GM23338 (cell line): ENCODE data around the gene PTPN21. TPM values are rescaled to one million over a fixed set of nuclear protein-coding genes. Genes with fewer than 3 reads are reported as not detected.

Experiments used
- ATAC-seq: fragments of 200-7000 bp; cut with Tn5 transposase; 3 replicates; pipeline ENCODE4 v1.9.1; 2020
- DNase-seq: peaks from one replicate; pipeline ENCODE4 v3.0.0-alpha.2; 2015; ENCODE audit warnings: low spot score
- H2AFZ ChIP-seq: fragments of 200-600 bp; sonication (generic); 2 replicates; pipeline ENCODE4 v1.8.0; 2016; ENCODE audit warnings: antibody characterized with exemption, mild to moderate bottlenecking, moderate library complexity
- H3F3A ChIP-seq: fragments of 200-600 bp; sonication (generic); replicated peaks from 2 replicates; pipeline ENCODE4 v1.8.0; 2017; ENCODE audit warnings: antibody characterized with exemption, mixed run types, low read depth
- H3K27ac ChIP-seq: fragments of 200-600 bp; sonication (generic); 2 replicates; pipeline ENCODE4 v1.6.1; 2016; ENCODE audit warnings: low read depth
- H3K27me3 ChIP-seq: fragments of 200-600 bp; sonication (generic); 2 replicates; pipeline ENCODE4 v1.8.0; 2016; ENCODE audit warnings: mild to moderate bottlenecking, mixed run types, moderate library complexity; ENCODE audit not compliant: insufficient read depth
- H3K36me3 ChIP-seq: fragments of 200-600 bp; sonication (generic); 2 replicates; pipeline ENCODE4 v1.8.0; 2016; ENCODE audit warnings: mild to moderate bottlenecking; ENCODE audit not compliant: insufficient read depth
- H3K4me1 ChIP-seq: fragments of 200-600 bp; sonication (generic); 2 replicates; pipeline ENCODE4 v1.8.0; 2016; ENCODE audit warnings: mild to moderate bottlenecking, moderate library complexity; ENCODE audit not compliant: insufficient read depth
- H3K4me2 ChIP-seq: fragments of 200-600 bp; sonication (generic); 2 replicates; pipeline ENCODE4 v1.7.1; 2017; ENCODE audit warnings: mixed run types
- H3K4me3 ChIP-seq: fragments of 200-600 bp; sonication (generic); 2 replicates; pipeline ENCODE4 v1.6.1; 2016; ENCODE audit warnings: mixed run types
- H3K79me2 ChIP-seq: fragments of 200-600 bp; sonication (generic); replicated peaks from 2 replicates; pipeline ENCODE4 v1.8.0; 2017; ENCODE audit warnings: mild to moderate bottlenecking; ENCODE audit not compliant: insufficient read depth
- H3K9me2 ChIP-seq: fragments of 200-600 bp; sonication (generic); 2 replicates; pipeline ENCODE4 v1.8.0; 2017; ENCODE audit not compliant: insufficient read depth
- H4K20me1 ChIP-seq: fragments of 200-600 bp; sonication (generic); replicated peaks from 2 replicates; pipeline ENCODE4 v1.8.0; 2017; ENCODE audit warnings: mild to moderate bottlenecking; ENCODE audit not compliant: insufficient read depth
- H3K27ac Mint-ChIP-seq: 2 replicates; pipeline ENCODE4 v1.8.0; 2020; ENCODE audit warnings: inconsistent platforms, mild to moderate bottlenecking, moderate library complexity, mixed read lengths
- H3K27me3 Mint-ChIP-seq: 3 replicates; pipeline ENCODE4 v1.8.0; 2022; ENCODE audit warnings: low read depth, mild to moderate bottlenecking, moderate library complexity, mixed read lengths, inconsistent platforms; ENCODE audit not compliant: insufficient read depth, poor library complexity
- H3K36me3 Mint-ChIP-seq: 3 replicates; pipeline ENCODE4 v1.8.0; 2021; ENCODE audit warnings: low read depth, mild to moderate bottlenecking, inconsistent platforms, moderate library complexity, mixed read lengths
- H3K4me1 Mint-ChIP-seq: 3 replicates; pipeline ENCODE4 v1.8.0; 2020; ENCODE audit warnings: mild to moderate bottlenecking, inconsistent platforms, mixed read lengths
- H3K4me3 Mint-ChIP-seq: 3 replicates; pipeline ENCODE4 v1.8.0; 2021; ENCODE audit warnings: moderate library complexity, mild to moderate bottlenecking, inconsistent platforms, mixed read lengths
- H3K9me3 Mint-ChIP-seq: 3 replicates; pipeline ENCODE4 v1.8.0; 2020; ENCODE audit warnings: moderate library complexity, mild to moderate bottlenecking, inconsistent platforms, mixed read lengths
- CREB1 ChIP-seq: fragments of 250-450 bp; sonication (Bioruptor Pico); IDR thresholded peaks from 2 replicates; pipeline ENCODE4 v1.5.0; 2020; ENCODE audit warnings: low read depth, mild to moderate bottlenecking, moderate library complexity
- CTCF ChIP-seq, 2 experiments: fragments of 200-600 bp in 1 of 2; sonication (generic) in 1 of 2; conservative IDR thresholded peaks; 2 replicates each; pipeline versions ENCODE4 v1.5.1 to v1.6.1; 2016 to 2017; ENCODE audit warnings: antibody characterized with exemption in 2 of 2, low read depth in 2 of 2, mild to moderate bottlenecking in 2 of 2, moderate library complexity in 1 of 2
- ETS1 ChIP-seq: IDR thresholded peaks from 2 replicates; pipeline ENCODE4 v1.6.1; 2016; ENCODE audit warnings: antibody characterized with exemption
- EZH2 ChIP-seq: fragments of 200-600 bp; sonication (generic); IDR thresholded peaks from one replicate; pipeline ENCODE4 v1.8.0; 2017; ENCODE audit warnings: antibody characterized with exemption, mild to moderate bottlenecking, low read depth; ENCODE audit not compliant: unreplicated experiment
- JUNB ChIP-seq: IDR thresholded peaks from one replicate; pipeline ENCODE4 v1.6.1; 2016; ENCODE audit warnings: antibody characterized with exemption; ENCODE audit not compliant: unreplicated experiment
- NANOG ChIP-seq: IDR thresholded peaks from 2 replicates; pipeline ENCODE4 v1.6.1; 2016; ENCODE audit warnings: antibody characterized with exemption, borderline replicate concordance
- POLR2AphosphoS5 ChIP-seq: IDR thresholded peaks from 2 replicates; pipeline ENCODE4 v1.6.1; 2016; ENCODE audit warnings: antibody characterized with exemption, low read depth
- REST ChIP-seq: IDR thresholded peaks from one replicate; pipeline ENCODE4 v1.6.1; 2018; ENCODE audit warnings: antibody characterized with exemption; ENCODE audit not compliant: unreplicated experiment
- STAT1 ChIP-seq: IDR thresholded peaks from one replicate; pipeline ENCODE4 v1.6.1; 2016; ENCODE audit warnings: antibody characterized with exemption; ENCODE audit not compliant: unreplicated experiment
- ZNF331 ChIP-seq: fragments of 250-450 bp; sonication (Bioruptor Pico); IDR thresholded peaks from 2 replicates; pipeline ENCODE4 v1.5.0; 2020; ENCODE audit warnings: low read depth, mild to moderate bottlenecking, moderate library complexity
- ZNF462 ChIP-seq: fragments of 250-450 bp; sonication (Bioruptor Pico); IDR thresholded peaks from 2 replicates; pipeline ENCODE4 v1.5.0; 2020; ENCODE audit warnings: mild to moderate bottlenecking, moderate library complexity
- polyA plus RNA-seq: library from polyadenylated mRNA; unstranded; fragments of >200 nt; fragmentation: Nextera tagmentation; extraction: Ambion mirVana; gene quantifications from 2 replicates; pipeline ENCODE4 v1.2.1, GENCODE V29; 2016
- total RNA-seq: library from RNA; depleted of rRNA; stranded (reverse); fragments of >200 nt; shearing (Covaris generic); gene quantifications from 2 replicates; pipeline ENCODE4 v1.2.3, GENCODE V29; 2014

PTPN21 gene
- total and polyA plus RNA-seq, 2 experiments from 2014 or later: 2.7 to 5.6 TPM

- Histone ChIP-seq H3K36me3 (peaks cover 6% of the 10 kb centered on the region; the same call in 1 of the 2 replicates), H3K4me3 (peak overlapping the region; percentile 72), H3K9me2 (no peaks in the 10 kb centered on the region), H3K27ac (no peak overlapping the region), H3F3A (no peaks in the 10 kb centered on the region), H3K27me3 (no peaks in the 10 kb centered on the region), H3K4me1 (peaks cover 13% of the 10 kb centered on the region), H2AFZ (peak overlapping the region; percentile 97), H4K20me1 (peaks cover 6% of the 10 kb centered on the region; the same call in 1 of the 2 replicates), H3K4me2 (peak overlapping the region; percentile 79), H3K79me2 (peaks cover 36% of the 10 kb centered on the region)
- peaks cover 22% of the 10 kb centered on the region for H3K4me1 Mint-ChIP-seq
- ATAC-seq (peak; percentile 4), DNase-seq (no peak)
- H3K27ac Mint-ChIP-seq: peak overlapping the region; percentile 93
- H3K9me3 Mint-ChIP-seq: no peaks in the 10 kb centered on the region; the same call in 2 of the 3 replicates
- peaks cover 11% of the 10 kb centered on the region for H3K27me3 Mint-ChIP-seq
- TF ChIP-seq JUNB (no peak), EZH2 (no peak), STAT1 (no peak), REST (no peak), ETS1 (no peak), POLR2AphosphoS5 (no peak), NANOG (no peak), ZNF462 (CRISPR knock-in tag) (no peak), CTCF (conservative IDR thresholded peaks at IDR 0.05; ENCODE audit: low read depth in 2 of 2) (no peak), ZNF331 (CRISPR knock-in tag) (no peak), CREB1 (no peak)
- peak overlapping the region; percentile 89 for H3K4me3 Mint-ChIP-seq
- H3K36me3 Mint-ChIP-seq: peaks cover 20% of the 10 kb centered on the region
Measured at GRCh38 chr14:88562532-88562830, 7.7 kb upstream of the PTPN21 start.
